ENCODE measurements around the gene PGAP2. TPM values are rescaled to one million over a fixed set of nuclear protein-coding genes. Genes with fewer than 3 reads are reported as not detected.

PGAP2 gene
- total RNA-seq, 2 experiments from 2014 or later = 27.4 to 30.2 TPM

GRCh38 chr11:3833449-3833848, 25.1 kb downstream of the PGAP2 start:
- H3K9me3 Mint-ChIP-seq = no peaks in the 10 kb centered on the region
- ChIA-PET CTCF (interaction anchor here (1.5 to 23.7 kb wide), 3 partner anchors 16 to 237 kb away, joined by 4 to 756 read pairs (median 11); partner anchors contain the start of gene STIM1), POLR2A (interaction anchor here (0.6 kb wide), 1 partner anchor 262 kb away, joined by 3 read pairs; no protein-coding TSS in a partner anchor)
- H3K36me3 Mint-ChIP-seq = peaks cover 62% of the 10 kb centered on the region
- intact Hi-C loops (cut with micrococcal nuclease) = no loop called here
- H3K4me1 Mint-ChIP-seq (ENCODE audit: low read depth) = peaks cover 76% of the 10 kb centered on the region
- H3K27ac Mint-ChIP-seq = peak overlapping the region; percentile 92
- H3K27me3 Mint-ChIP-seq = no peaks in the 10 kb centered on the region
- no peak overlapping the region for H3K4me3 Mint-ChIP-seq
- DNase-seq = no peak

GRCh38 chr11:3834349-3834663, 25.9 kb downstream of the PGAP2 start:
- Mint-ChIP-seq H3K36me3 (peaks cover 66% of the 10 kb centered on the region), H3K27ac (peak overlapping the region; percentile 92), H3K4me3 (peak overlapping the region; percentile 64), H3K4me1 (ENCODE audit: low read depth) (peaks cover 82% of the 10 kb centered on the region), H3K27me3 (no peaks in the 10 kb centered on the region), H3K9me3 (no peaks in the 10 kb centered on the region)
- DNase-seq = no peak
- intact Hi-C loops (cut with micrococcal nuclease) = no loop called here
- ChIA-PET POLR2A (no interaction called here), CTCF (interaction anchor here (1.7 to 23.7 kb wide), 3 partner anchors 9 to 236 kb away, joined by 6 to 756 read pairs (median 11); partner anchors contain the start of gene STIM1)

DNA sequence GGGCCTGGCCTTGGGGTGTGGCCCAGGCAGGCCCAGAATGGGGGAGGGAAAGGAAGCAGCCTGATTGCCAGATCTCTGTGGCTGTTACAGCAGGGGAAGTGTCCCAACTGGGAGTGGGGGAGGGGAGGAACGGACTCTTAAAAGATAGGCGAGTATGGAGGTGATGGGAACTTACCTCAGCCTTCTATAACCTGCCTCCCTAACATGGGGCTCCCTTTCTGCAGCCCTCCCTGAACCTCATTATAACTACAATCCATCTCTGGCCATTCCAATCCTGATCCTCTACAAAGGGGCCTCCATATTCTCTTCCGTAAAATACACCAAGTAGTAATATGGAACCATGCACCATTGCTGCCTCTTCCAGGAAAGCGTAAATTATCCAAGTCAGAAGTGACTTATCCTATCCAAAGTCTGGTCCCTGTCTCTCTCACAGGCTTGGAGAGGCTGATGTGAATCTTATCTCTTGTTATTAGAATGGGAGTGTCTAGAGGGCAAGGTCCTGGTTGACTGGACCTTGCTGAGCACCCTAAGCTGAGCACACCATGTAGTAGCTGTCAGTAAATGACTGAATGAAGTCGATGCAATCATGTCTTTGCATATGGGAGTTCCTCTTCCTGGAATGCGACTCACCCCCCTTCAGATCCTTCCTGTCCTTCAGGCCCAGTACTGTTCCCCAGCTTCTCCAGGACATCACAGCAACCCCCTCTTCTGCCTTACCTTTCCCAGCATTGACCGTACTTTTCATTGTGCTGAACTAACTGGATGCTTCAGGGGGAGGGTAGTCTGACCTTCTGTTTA, 26.5 kb downstream of the PGAP2 start:
- peaks cover 79% of the 10 kb centered on the region for H3K4me1 Mint-ChIP-seq (ENCODE audit: low read depth)
- H3K36me3 Mint-ChIP-seq = peaks cover 68% of the 10 kb centered on the region
- intact Hi-C loops (cut with micrococcal nuclease) = no loop called here
- H3K4me3 Mint-ChIP-seq = peak overlapping the region; percentile 64
- H3K27me3 Mint-ChIP-seq = no peaks in the 10 kb centered on the region
- no peaks in the 10 kb centered on the region for H3K9me3 Mint-ChIP-seq
- CTCF ChIA-PET = interaction anchor here (1.7 to 23.7 kb wide), 3 partner anchors 10 to 235 kb away, joined by 6 to 756 read pairs (median 245); partner anchors contain the start of gene STIM1
- peak overlapping the region; percentile 92 for H3K27ac Mint-ChIP-seq
- no peak for DNase-seq
- POLR2A ChIA-PET = interaction anchor here (1.0 to 1.2 kb wide), 3 partner anchors 20 to 37 kb away, joined by 3 to 6 read pairs (median 4); partner anchors contain the start of gene NUP98

DNA sequence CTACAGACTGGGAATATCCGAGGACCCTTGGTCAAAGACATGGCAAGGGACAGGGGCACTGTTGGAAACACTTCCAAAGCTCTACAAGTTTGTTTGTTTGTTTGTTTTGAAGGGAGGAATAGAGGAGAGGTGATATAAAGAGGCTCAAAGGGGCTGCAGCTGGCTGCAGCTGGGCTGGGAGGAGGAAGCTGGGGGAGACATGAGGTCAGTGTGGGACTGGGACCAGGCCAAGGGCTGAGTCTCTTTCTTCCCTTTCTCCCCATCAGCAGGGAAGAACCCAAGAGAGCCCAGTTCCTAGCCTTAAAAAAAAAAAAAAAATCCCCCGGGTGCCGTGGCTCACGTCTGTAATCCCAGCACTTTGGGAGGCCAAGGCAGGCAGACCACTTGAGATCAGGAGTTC, 27.4 kb downstream of the PGAP2 start:
- CTCF ChIA-PET = interaction anchor here (0.6 to 23.7 kb wide), 5 partner anchors 11 to 321 kb away, joined by 3 to 756 read pairs (median 24); partner anchors contain the start of genes PGAP2 and STIM1
- Mint-ChIP-seq H3K36me3 (peaks cover 64% of the 10 kb centered on the region), H3K27ac (peak overlapping the region; percentile 92), H3K27me3 (no peaks in the 10 kb centered on the region), H3K4me3 (peak overlapping the region; percentile 64), H3K4me1 (ENCODE audit: low read depth) (peaks cover 72% of the 10 kb centered on the region), H3K9me3 (no peaks in the 10 kb centered on the region)
- intact Hi-C loops (cut with micrococcal nuclease) = no loop called here
- no peak for DNase-seq
- POLR2A ChIA-PET = interaction anchor here (0.7 to 1.2 kb wide), 4 partner anchors 19 to 38 kb away, joined by 3 to 6 read pairs (median 4); partner anchors contain the start of gene NUP98

- DNase-seq = peak; percentile 68
- Mint-ChIP-seq H3K36me3 (peaks cover 53% of the 10 kb centered on the region), H3K4me1 (ENCODE audit: low read depth) (peaks cover 63% of the 10 kb centered on the region), H3K27me3 (no peaks in the 10 kb centered on the region), H3K27ac (peak overlapping the region; percentile 92), H3K4me3 (peak overlapping the region; percentile 92), H3K9me3 (no peaks in the 10 kb centered on the region)
- intact Hi-C loops (cut with micrococcal nuclease) = loop anchor here (1.0 kb wide), 1 partner anchor 13 kb away; no protein-coding TSS in a partner anchor
- CTCF ChIA-PET = interaction anchor here (5.0 to 23.7 kb wide), 3 partner anchors 15 to 233 kb away, joined by 24 to 756 read pairs (median 245); partner anchors contain the start of genes PGAP2 and STIM1
- POLR2A ChIA-PET = interaction anchor here (5.7 kb wide), 1 partner anchor 18 kb away, joined by 124 read pairs; the partner anchor contains the start of gene STIM1
Observed at GRCh38 chr11:3836903-3837302, 28.5 kb downstream of the PGAP2 start.

GRCh38 chr11:3837793-3838192, 29.4 kb downstream of the PGAP2 start:
- intact Hi-C loops (cut with micrococcal nuclease) = loop anchor here (1.0 kb wide), 1 partner anchor 13 kb away; no protein-coding TSS in a partner anchor
- ChIA-PET CTCF (interaction anchor here (5.0 to 23.7 kb wide), 3 partner anchors 14 to 232 kb away, joined by 24 to 756 read pairs (median 245); partner anchors contain the start of genes PGAP2 and STIM1), POLR2A (interaction anchor here (1.4 to 5.7 kb wide), 2 partner anchors 17 to 259 kb away, joined by 4 to 124 read pairs; partner anchors contain the start of gene STIM1)
- DNase-seq = peak; percentile 33
- Mint-ChIP-seq H3K4me3 (peak overlapping the region; percentile 92), H3K27me3 (no peaks in the 10 kb centered on the region), H3K36me3 (peaks cover 53% of the 10 kb centered on the region), H3K9me3 (no peaks in the 10 kb centered on the region), H3K4me1 (ENCODE audit: low read depth) (peaks cover 59% of the 10 kb centered on the region), H3K27ac (peak overlapping the region; percentile 92)

DNA sequence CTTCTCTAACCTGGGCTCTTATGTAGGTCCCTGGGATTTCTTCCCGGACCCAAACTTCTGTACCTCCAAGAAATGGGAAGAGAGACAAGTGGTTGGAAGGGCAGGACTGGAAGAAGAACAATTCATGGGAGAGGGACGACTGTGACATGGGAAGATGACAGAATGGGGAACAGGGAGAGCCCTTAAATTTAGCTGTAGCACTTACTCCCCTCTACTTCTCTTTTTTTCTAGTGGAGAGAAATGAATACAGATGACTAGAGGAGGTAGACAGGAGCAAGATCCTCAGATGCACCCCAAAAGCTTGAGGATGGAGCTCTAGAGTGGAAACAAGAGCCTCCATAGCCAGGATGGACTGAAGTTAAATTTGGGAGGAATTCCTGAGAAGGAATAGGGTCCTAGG, 30.1 kb downstream of the PGAP2 start:
- peak overlapping the region; percentile 92 for H3K27ac Mint-ChIP-seq
- intact Hi-C loops (cut with micrococcal nuclease) = no loop called here
- H3K4me3 Mint-ChIP-seq = peak overlapping the region; percentile 92
- peaks cover 49% of the 10 kb centered on the region for H3K36me3 Mint-ChIP-seq
- H3K27me3 Mint-ChIP-seq = no peaks in the 10 kb centered on the region
- DNase-seq = no peak
- CTCF ChIA-PET = interaction anchor here (0.6 to 23.7 kb wide), 5 partner anchors 13 to 232 kb away, joined by 3 to 756 read pairs (median 24); partner anchors contain the start of genes PGAP2 and STIM1
- H3K9me3 Mint-ChIP-seq = no peaks in the 10 kb centered on the region
- peaks cover 59% of the 10 kb centered on the region for H3K4me1 Mint-ChIP-seq (ENCODE audit: low read depth)
- POLR2A ChIA-PET = interaction anchor here (0.6 to 5.7 kb wide), 4 partner anchors 16 to 258 kb away, joined by 3 to 124 read pairs (median 5); partner anchors contain the start of gene STIM1

DNA sequence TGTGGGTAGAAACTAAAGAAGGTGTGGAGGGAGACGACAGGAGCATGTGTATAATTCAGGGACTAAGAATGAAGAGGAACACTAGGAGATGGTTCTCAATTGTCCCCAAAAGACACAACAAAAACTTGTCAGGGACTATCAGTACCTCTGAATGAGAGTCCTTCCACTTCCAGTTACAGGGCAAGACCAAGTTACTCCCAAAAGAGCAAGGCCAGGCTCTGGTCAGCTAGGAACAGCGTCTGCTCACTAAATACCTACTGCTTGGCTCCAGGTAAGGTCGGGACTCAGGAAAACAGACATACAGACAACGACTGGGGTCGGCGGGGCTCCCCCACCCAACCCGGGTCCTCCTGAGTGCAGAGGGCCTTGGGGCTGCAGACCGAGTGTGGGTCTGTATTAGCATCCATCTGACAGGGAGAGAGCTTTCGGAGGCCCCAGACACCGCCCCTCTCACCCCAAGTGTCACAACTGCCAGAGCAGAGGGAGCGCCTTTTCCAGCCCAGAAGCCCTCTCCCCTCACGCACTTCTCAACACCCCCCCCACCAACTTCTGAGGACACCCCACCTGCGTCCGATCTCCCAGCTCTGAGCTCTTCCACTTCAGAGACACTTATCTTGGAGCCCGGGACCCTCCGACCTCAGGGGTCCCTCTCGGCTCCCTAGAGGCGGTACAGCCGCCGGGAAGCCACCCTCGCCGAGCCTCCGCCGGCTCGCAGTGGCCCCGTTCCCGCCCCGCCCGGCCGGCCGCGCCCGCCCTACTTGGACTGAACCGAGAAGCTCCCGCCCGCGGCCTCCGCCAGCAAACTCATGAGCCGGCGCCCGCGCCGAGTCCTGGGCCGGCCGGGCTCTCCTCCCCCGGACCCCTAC, 31.9 kb downstream of the PGAP2 start:
- DNase-seq = peak; percentile 57
- ChIA-PET POLR2A (interaction anchor here (0.8 to 5.7 kb wide), 15 partner anchors 9 to 256 kb away, joined by 3 to 124 read pairs (median 5); partner anchors contain the start of genes NUP98, RRM1 and STIM1), CTCF (interaction anchor here (1.0 to 23.7 kb wide), 10 partner anchors 11 to 230 kb away, joined by 3 to 756 read pairs (median 7); partner anchors contain the start of genes PGAP2 and STIM1)
- intact Hi-C loops (cut with micrococcal nuclease) = no loop called here
- Mint-ChIP-seq H3K4me1 (ENCODE audit: low read depth) (peaks cover 53% of the 10 kb centered on the region), H3K27ac (peak overlapping the region; percentile 92), H3K36me3 (peaks cover 32% of the 10 kb centered on the region), H3K9me3 (no peaks in the 10 kb centered on the region), H3K4me3 (peak overlapping the region; percentile 92), H3K27me3 (no peaks in the 10 kb centered on the region)

DNA sequence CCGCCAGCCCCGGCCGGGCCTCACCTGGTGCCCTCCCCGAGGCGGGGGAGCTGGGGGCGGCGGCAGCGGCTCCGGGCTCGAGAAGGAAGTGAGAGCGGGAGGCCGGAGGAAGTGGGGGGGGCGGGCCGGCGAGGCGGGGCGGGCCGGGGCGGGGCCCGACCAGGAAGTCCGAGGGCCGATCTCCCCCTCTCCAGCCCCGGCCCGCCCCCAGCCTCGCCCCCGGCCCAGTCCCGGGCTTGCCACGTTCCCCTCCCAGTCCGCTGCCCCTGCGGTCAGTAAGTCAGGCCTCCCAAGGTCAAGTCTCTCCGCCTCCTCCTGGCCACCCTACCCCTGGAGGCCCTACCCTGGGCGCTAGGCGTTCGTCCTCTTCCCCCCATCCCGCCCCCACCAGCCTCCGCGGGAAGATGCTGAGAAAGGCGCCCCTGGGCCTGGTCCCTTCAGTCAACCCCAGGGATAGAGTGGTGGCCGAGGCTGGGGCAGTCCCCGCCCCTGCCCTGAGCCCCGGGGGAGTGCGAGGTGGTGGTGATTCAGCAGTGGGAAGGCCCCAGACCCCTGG, 32.6 kb downstream of the PGAP2 start, which contains the start of gene RHOG:
RHOG (minus strand) TSS at position 90 of the 556 bp plus-strand sequence. CDS start 12,821 bp downstream, outside the sequence.
- Mint-ChIP-seq H3K36me3 (peaks cover 27% of the 10 kb centered on the region), H3K27me3 (no peaks in the 10 kb centered on the region), H3K27ac (peak within 1 kb of the TSS; percentile 93), H3K4me1 (ENCODE audit: low read depth) (peaks cover 46% of the 10 kb centered on the region), H3K9me3 (no peaks in the 10 kb centered on the region), H3K4me3 (peak within 1 kb of the TSS; percentile 92)
- intact Hi-C loops (cut with micrococcal nuclease) = loop anchor here (1.0 kb wide), 4 partner anchors 13 to 253 kb away; partner anchors contain the start of genes NUP98 and RRM1
- POLR2A ChIA-PET = interaction anchor here (0.6 to 5.7 kb wide), 24 partner anchors 8 to 255 kb away, joined by 3 to 124 read pairs (median 4); partner anchors contain the start of genes NUP98, RRM1 and STIM1
- no peak for DNase-seq
- CTCF ChIA-PET = interaction anchor here (0.6 to 23.7 kb wide), 18 partner anchors 8 to 256 kb away, joined by 3 to 756 read pairs (median 4); partner anchors contain the start of genes NUP98, PGAP2, RRM1 and STIM1

Measured in activated CD4-positive, alpha-beta memory T cell treated with anti-CD3 and anti-CD28 coated beads for 36 hours (primary cell).